GM19397 (cell line): ENCODE measurements around the gene TNFRSF1A.

Experiments
- ATAC-seq: cut with Tn5 transposase; IDR thresholded peaks from one replicate; pipeline ENCODE4 v1.9.1; 2021; ENCODE audit warnings: mild to moderate bottlenecking, moderate library complexity; ENCODE audit not compliant: unreplicated experiment

Gene TNFRSF1A

GRCh38 chr12:6374786-6375160, 32.9 kb upstream of the TNFRSF1A start:
- no peak for ATAC-seq

- no peak for ATAC-seq
Measured at GRCh38 chr12:6374028-6374785, 32.3 kb upstream of the TNFRSF1A start.

- no peak for ATAC-seq
Measured at GRCh38 chr12:6373022-6373787, 31.3 kb upstream of the TNFRSF1A start.

GRCh38 chr12:6372403-6373003, 30.6 kb upstream of the TNFRSF1A start:
- ATAC-seq, result no peak

GRCh38 chr12:6370994-6371754, 29.3 kb upstream of the TNFRSF1A start:
- ATAC-seq, result no peak

GRCh38 chr12:6370576-6370935, 28.7 kb upstream of the TNFRSF1A start:
- ATAC-seq, result no peak

- no peak for ATAC-seq
Measured at GRCh38 chr12:6369916-6370575, 28.2 kb upstream of the TNFRSF1A start.

- no peak for ATAC-seq
Measured at GRCh38 chr12:6368906-6369525, 27.1 kb upstream of the TNFRSF1A start.

GRCh38 chr12:6367969-6368892, 26.4 kb upstream of the TNFRSF1A start:
- ATAC-seq, result no peak

- no peak for ATAC-seq
Measured at GRCh38 chr12:6367065-6367968, 25.4 kb upstream of the TNFRSF1A start.

GRCh38 chr12:6364044-6364374, 22.1 kb upstream of the TNFRSF1A start:
- no peak for ATAC-seq

GRCh38 chr12:6363330-6364043, 21.6 kb upstream of the TNFRSF1A start:
- no peak for ATAC-seq

GRCh38 chr12:6363010-6363329, 21.1 kb upstream of the TNFRSF1A start:
- no peak for ATAC-seq

GRCh38 chr12:6362403-6362802, 20.5 kb upstream of the TNFRSF1A start:
- ATAC-seq, result no peak

GRCh38 chr12:6361834-6362233, 20.0 kb upstream of the TNFRSF1A start:
- no peak for ATAC-seq

GRCh38 chr12:6360578-6361490, 19.0 kb upstream of the TNFRSF1A start:
- no peak for ATAC-seq

GRCh38 chr12:6360080-6360571, 18.2 kb upstream of the TNFRSF1A start:
- ATAC-seq, result no peak
